Prostate gland (tissue), 2 donors: ENCODE data around the gene C1orf87. TPM values are rescaled to one million over a fixed set of nuclear protein-coding genes. Genes with fewer than 3 reads are reported as not detected.

Experiments
- DNase-seq: peaks from one replicate; pipeline ENCODE4 v3.0.0-alpha.2; 2019; ENCODE audit warnings: low spot score
- H3K27ac ChIP-seq, 2 donors: fragments of 200-600 bp; sonication (generic); 2 replicates each; pipeline ENCODE4 v1.5.1; 2017 to 2019
- H3K27me3 ChIP-seq: fragments of 200-600 bp; sonication (generic); replicated peaks from 2 replicates; pipeline ENCODE4 v1.5.1; 2019; ENCODE audit not compliant: insufficient read depth
- H3K36me3 ChIP-seq, 2 donors: fragments of 200-600 bp; sonication (generic); 1 replicate in 1 of 2; 2 replicates in 1 of 2; pipeline versions ENCODE4 v1.5.1 to v1.8.1; 2017 to 2019
- H3K4me1 ChIP-seq: fragments of 200-600 bp; sonication (generic); replicated peaks from 2 replicates; pipeline ENCODE4 v1.5.1; 2019
- H3K4me3 ChIP-seq, 2 donors: fragments of 200-600 bp; sonication (generic); 2 replicates each; pipeline ENCODE4 v1.5.1; 2017 to 2019
- H3K9me3 ChIP-seq: fragments of 200-600 bp; sonication (generic); 2 replicates; pipeline ENCODE4 v1.5.1; 2017
- CTCF ChIP-seq, 4 experiments: fragments of 200-600 bp in 2 of 4; fragments of 450-650 bp in 2 of 4; sonication (generic) in 2 of 4; IDR thresholded peaks; 1 replicate in 3 of 4; 2 replicates in 1 of 4; pipeline ENCODE4 v1.5.1; 2016 to 2019; ENCODE audit warnings: antibody characterized with exemption in 4 of 4, mild to moderate bottlenecking in 2 of 4, moderate library complexity in 2 of 4
- POLR2A ChIP-seq: fragments of 450-650 bp; IDR thresholded peaks from one replicate; pipeline ENCODE4 v1.6.1; 2016; ENCODE audit warnings: antibody characterized with exemption, mild to moderate bottlenecking
- POLR2AphosphoS5 ChIP-seq: sonication (generic); formaldehyde crosslinking; IDR thresholded peaks from one replicate; pipeline ENCODE4 v1.6.1; 2017; ENCODE audit warnings: antibody characterized with exemption
- WGBS: methylation state at CpG from one replicate; pipeline ENCODE4 v1.1.5; 2018; 5-methylcytosine and 5-hydroxymethylcytosine counted together
- intact Hi-C: fragments of 100-400 bp; cut with DNase I; formaldehyde crosslinking; loops from one replicate; pipeline ENCODE4 v1.14.2; 2022
- total RNA-seq, 2 donors: library from RNA; depleted of rRNA; stranded (reverse); fragments of >200 nt; gene quantifications; one replicate each; pipeline ENCODE4 v1.1.0, GENCODE V29; 2016

The C1orf87 gene
- total RNA-seq, 2 donors from 2014 or later: 0.74 TPM; not detected in 1

- no peaks in the 10 kb centered on the region for H3K36me3 ChIP-seq
- 100% methylated on average over 2 of the region's 2 CpGs for WGBS
- intact Hi-C loops: no loop called here
- TF ChIP-seq POLR2AphosphoS5 (no peak), CTCF (IDR thresholded peaks at IDR 0.05) (no peak), POLR2A (no peak)
- DNase-seq: no peak
- no peak overlapping the region for H3K4me3 ChIP-seq
- no peaks in the 10 kb centered on the region for H3K4me1 ChIP-seq
- no peaks in the 10 kb centered on the region for H3K9me3 ChIP-seq
- H3K27ac ChIP-seq: no peak overlapping the region
- no peaks in the 10 kb centered on the region for H3K27me3 ChIP-seq
These were observed 39.5 kb upstream of the C1orf87 start for GRCh38 chr1:60113028-60113427.

GRCh38 chr1:60111716-60112115 is 38.1 kb upstream of the C1orf87 start:
- Histone ChIP-seq H3K9me3 (no peaks in the 10 kb centered on the region), H3K4me1 (no peaks in the 10 kb centered on the region), H3K36me3 (no peaks in the 10 kb centered on the region), H3K27ac (no peak overlapping the region), H3K4me3 (no peak overlapping the region), H3K27me3 (no peaks in the 10 kb centered on the region)
- TF ChIP-seq POLR2A: no peak
- TF ChIP-seq POLR2AphosphoS5: no peak
- no peak for TF ChIP-seq CTCF (IDR thresholded peaks at IDR 0.05)
- intact Hi-C loops: no loop called here
- no peak for DNase-seq
- 81% methylated on average over 1 of the region's 1 CpG for WGBS

- Histone ChIP-seq H3K27me3 (no peaks in the 10 kb centered on the region), H3K4me3 (no peak overlapping the region), H3K27ac (no peak overlapping the region), H3K9me3 (no peaks in the 10 kb centered on the region), H3K36me3 (no peaks in the 10 kb centered on the region), H3K4me1 (no peaks in the 10 kb centered on the region)
- WGBS: 94% methylated on average over 2 of the region's 2 CpGs
- intact Hi-C loops: no loop called here
- TF ChIP-seq POLR2A: no peak
- no peak for TF ChIP-seq POLR2AphosphoS5
- DNase-seq: no peak
These were observed 37.5 kb upstream of the C1orf87 start for GRCh38 chr1:60111118-60111517.

- no peak overlapping the region for H3K27ac ChIP-seq
- H3K27me3 ChIP-seq: no peaks in the 10 kb centered on the region
- H3K9me3 ChIP-seq: no peaks in the 10 kb centered on the region
- no peaks in the 10 kb centered on the region for H3K4me1 ChIP-seq
- H3K36me3 ChIP-seq: no peaks in the 10 kb centered on the region
- intact Hi-C loops: no loop called here
- DNase-seq: no peak
- H3K4me3 ChIP-seq: no peak overlapping the region
- 40% methylated on average over 3 of the region's 3 CpGs for WGBS
- TF ChIP-seq POLR2A (no peak), CTCF (IDR thresholded peaks at IDR 0.05) (no peak), POLR2AphosphoS5 (no peak)
These were observed 34.6 kb upstream of the C1orf87 start for GRCh38 chr1:60108196-60108595.

GRCh38 chr1:60103186-60103585 is 29.6 kb upstream of the C1orf87 start:
- no peak for DNase-seq
- H3K27me3 ChIP-seq: no peaks in the 10 kb centered on the region
- H3K36me3 ChIP-seq: no peaks in the 10 kb centered on the region
- TF ChIP-seq CTCF (IDR thresholded peaks at IDR 0.05): no peak
- no peak for TF ChIP-seq POLR2AphosphoS5
- TF ChIP-seq POLR2A: no peak
- H3K9me3 ChIP-seq: no peaks in the 10 kb centered on the region
- H3K27ac ChIP-seq: peak overlapping the region in 1 of 2 donors; percentile 28
- intact Hi-C loops: no loop called here
- H3K4me1 ChIP-seq: no peaks in the 10 kb centered on the region
- 54% methylated on average over 2 of the region's 2 CpGs for WGBS
- no peak overlapping the region for H3K4me3 ChIP-seq
